Measurements from ENCODE around the gene DLST.

GRCh38 chr14:74915826-74916225, 34.1 kb downstream of the DLST start:
- no peak for TF ChIP-seq CTCF (IDR thresholded peaks at IDR 0.05; ENCODE audit: low read length)
- no peak for TF ChIP-seq EZH2 (IDR thresholded peaks at IDR 0.05; ENCODE audit: borderline replicate concordance, low read length)

Measured in OCI-LY1 (cell line).